Erythroblast (primary cell): ENCODE data around the gene CENPM.

Source experiments
- GATA1 ChIP-seq: IDR thresholded peaks from 2 replicates; pipeline ENCODE4 v1.6.1; 2011; ENCODE audit warnings: low read depth, mild to moderate bottlenecking, control low read depth, low read length, moderate library complexity
- POLR2A ChIP-seq: IDR thresholded peaks from 2 replicates; pipeline ENCODE4 v1.6.1; 2011; ENCODE audit warnings: mild to moderate bottlenecking, low read length

DNA sequence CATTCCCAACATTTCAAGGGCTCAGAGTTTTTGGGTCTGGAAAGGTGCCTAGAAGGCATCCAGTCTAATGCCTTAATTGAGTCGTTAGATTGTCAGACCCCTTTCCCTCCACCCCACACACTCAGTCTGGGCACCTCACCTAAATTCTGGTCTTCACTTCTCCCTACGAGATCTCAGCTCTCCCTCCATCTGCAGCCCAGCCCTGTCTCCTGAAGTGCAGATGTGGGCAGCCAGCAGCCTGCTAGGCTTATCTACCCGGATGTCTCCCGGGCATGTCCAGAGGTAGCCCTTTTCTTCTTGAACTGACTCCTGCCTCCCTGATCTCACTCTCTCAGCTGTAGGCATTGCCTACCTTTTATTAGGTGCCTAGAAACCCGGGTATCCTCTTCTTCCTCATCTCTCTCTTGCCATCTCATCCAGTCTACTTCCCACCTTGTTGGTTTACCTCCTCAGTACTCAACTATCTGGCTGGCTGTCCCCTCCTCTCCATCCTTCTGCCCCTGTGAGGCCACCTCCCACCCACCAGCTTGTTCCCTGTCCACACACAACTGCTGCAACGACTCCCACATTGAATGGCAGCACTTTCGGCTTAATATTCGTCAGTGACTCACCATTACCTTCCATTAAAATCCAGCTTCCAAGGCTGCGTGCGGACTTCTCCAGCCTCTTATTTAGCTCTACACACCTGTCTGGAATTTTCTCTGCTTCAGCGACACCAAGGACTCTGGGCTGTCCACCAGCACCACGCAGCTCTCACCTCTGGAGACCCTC, 28.5 kb upstream of the CENPM start:
- no peak for TF ChIP-seq POLR2A
- no peak for TF ChIP-seq GATA1
